ENCODE results near the gene P2RY14.

Gene P2RY14

DNA sequence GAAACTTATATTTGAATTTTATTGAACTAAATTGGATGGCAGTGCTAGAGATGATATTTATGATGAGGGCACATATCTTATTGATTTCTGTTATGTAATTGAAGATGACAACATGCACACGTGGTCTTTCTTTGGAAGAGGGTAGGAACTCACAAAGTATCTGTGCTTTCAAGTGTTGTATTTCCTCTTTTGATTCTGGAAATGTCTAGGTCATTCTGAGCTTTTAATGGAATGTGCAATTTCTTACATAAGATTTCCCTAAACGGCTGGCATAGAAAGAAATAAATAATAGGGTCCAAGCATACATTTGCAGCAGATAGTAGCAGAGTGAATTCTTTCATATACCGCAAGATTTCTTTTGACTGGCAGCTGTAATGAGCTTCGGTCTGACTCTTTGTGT lies 65.2 kb downstream of the P2RY14 start:
- DNase-seq = no peak

DNA sequence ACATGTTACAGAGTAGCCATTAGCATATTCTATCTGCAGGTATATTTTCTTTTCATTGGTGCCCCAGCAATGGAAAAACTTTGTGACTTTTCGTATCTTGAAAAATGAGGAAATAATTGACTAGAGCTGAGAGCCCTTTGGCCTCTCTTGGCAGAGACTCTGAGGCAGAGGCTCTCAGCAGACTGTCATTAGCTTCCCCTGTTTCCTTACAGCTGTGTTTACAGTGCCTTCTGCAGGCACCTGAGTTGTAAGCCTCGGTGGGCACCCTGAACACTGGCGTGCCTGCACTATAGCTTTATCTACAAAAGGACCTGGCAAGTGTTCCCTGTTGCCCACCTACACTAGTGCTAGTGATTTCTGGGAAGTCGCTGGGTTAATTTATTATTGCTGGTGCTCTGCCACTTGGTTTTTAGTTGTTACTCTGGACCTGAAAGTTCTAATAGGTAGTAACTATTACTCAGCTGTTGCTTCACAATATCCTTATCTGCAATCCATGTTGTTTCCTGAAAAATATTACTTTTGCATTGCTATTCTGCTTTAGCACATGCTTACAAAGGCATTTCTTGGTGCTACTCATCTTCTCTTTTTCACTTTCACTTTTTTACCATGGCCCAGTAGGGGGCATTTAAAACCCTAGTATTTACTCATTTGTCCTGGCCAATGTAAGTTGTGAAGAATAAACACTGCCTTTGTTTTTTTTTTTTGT lies 67.5 kb downstream of the P2RY14 start:
- DNase-seq = no peak

DNA sequence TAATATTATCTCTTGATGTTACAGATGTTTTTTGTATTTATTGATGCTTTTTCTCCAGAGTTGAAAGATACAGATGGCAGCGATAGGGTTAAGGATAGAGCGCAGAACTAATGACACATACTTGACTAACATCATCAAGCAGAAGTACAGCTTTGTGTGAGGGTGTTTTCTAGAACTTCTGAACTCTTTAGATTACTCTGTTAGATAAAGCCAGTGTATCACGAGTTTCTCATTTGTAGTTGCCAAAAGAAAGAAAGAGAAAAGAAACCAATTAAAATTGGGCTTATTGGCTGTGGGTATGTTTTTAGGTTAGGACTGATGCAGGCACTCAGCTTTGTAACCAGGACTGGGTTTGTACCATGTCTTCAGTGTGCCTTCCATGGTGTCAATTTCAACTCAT lies 68.7 kb downstream of the P2RY14 start:
- DNase-seq = no peak

DNA sequence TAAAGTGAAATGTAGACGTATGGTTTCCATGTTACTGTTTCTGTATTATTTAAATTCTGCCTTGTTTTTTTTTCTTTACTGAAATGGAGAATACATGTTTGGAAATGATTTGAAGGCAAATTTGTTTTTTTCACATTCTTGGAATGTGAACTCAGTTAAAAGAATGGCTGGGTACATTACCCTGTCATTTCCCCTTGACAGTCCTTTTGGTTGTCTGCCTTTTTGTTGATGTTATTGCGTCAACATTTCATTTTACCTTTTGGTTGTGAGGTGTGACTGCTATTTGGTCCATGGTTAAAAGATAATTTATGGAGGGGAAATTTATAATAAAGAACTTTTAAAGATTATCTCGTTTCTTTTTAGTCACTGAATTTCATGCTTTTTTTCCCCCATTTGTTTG lies 72.1 kb downstream of the P2RY14 start:
- no peak for DNase-seq

DNA sequence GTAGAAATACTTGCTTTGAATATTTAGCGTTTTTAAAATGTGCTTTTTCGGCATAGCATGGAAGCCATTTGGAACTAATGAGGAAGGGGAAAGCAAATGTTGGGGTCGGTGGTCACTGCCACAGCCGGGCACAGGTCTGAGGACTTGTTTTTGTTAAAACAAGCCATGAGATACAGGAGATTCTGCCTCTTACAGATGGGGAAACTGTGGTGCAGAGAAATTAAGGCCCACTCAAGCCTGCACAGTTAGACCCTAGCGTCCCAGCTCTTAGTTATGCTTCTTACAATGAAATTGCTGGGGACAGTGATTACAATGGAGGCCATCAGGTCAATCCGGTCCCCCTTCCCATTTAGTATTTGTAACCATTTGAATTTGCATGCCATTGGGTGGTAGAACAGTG lies 72.9 kb downstream of the P2RY14 start:
- DNase-seq = no peak

DNA sequence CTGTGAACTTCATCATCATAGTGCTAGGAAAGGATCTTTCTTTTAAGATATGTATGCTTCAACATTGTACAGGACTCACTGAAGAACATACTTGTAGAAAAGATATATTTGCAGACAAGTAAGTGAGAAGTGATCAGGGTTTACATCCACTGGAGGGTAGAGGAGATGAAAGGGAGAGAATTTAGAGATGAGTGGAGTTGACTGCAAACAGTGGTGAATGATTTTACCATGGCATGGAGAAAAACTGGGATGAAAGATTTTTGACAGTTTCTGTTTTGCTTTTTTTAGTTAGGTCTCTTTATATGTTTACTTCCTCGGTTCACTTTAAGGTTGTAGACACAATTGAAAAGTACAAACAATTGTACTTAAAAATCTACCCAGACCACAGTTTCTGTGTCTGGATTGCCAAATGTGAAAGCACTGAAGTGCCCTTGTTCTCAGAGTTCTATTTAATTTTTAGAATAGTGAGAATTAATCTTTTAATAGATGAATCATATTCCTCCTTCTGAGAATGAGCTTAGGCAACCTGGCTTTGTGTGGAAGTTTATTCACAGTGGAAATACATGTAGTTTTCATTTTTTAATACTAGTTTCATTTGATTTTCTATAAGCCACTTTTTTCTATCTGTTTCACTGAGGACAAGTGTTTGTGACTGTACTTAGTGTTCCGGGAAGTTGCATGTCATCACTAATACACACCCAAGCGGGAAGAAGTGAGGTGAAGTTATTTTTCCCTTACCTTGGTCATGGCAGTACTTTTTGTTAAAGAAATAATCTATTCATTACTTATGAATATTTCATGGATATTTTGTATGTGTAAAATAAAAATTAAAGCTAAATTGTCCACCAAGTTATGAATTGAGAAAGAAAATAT lies 73.6 kb downstream of the P2RY14 start:
- no peak for DNase-seq

DNA sequence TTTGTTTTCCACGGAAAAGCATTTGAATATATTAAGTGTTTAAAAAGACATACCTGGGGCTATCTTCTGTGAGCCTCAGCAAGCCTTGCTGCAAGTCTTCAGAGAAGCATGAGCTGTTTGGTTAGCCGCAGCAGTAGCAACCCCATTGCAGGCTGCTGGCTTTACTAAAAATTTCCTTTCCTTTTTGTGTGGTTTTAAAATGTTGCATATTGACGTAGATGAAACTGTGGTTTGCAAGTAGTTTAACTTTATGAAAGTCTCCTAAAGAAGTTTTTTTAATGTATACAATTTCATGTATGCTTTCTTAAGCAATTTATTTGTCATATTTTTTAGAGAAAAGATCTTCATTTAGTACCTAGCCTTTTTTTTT lies 75.3 kb downstream of the P2RY14 start, which contains the start of gene GPR171:
GPR171 (minus strand) TSS at position 166 of the 370 bp plus-strand sequence. CDS start 3,830 bp downstream, outside the sequence.
- no peak for DNase-seq

DNA sequence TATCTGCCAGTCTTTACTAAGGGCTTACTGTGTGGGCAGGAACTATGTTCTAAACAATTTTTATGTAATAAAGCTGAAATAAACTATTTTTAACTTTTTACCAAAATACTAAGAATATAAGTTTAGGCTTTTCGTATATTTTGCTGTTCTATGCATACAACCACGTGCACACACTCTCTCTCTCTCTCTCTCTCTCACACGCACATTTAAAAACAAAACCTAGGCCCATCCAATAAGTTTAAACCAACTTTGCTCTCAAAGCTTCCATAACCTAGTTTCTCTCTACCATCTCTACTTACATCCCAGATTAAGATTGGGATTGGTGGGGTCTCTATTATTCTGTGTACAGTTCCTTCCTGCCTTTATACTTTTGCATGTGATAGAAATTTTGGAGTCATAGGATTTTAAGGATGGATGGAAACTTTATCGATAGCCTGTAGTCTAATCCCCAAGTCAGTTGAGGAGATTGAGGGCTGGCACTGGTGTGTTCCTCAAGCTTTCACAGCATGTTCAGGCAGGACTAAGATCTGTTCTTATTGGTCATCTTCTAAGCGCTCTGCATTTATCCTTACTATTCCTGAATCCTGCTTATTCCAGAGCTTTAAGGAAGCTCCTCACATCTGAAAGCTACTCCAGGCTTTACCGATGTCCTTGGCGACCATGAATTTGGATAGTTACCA lies 77.2 kb downstream of the P2RY14 start:
- no peak for DNase-seq

DNA sequence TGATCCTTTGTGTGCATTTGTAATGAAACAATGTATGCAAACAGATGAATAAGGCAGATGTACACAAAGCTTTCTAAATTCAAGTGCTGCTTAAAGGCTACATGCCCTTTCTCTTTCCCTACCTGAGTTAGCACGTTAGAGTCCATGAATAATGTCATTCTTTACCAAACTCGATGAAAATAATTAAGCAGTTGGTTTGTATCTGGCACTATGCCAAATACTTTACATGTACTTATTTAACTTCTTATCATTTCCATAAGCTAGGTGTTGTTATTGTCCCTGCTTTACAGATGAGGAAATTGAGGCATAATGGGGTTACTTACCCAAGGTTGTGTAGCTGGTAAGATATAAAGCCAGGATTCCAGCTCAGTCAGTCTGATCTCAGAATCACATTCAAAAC lies 77.8 kb downstream of the P2RY14 start:
- no peak for DNase-seq

DNA sequence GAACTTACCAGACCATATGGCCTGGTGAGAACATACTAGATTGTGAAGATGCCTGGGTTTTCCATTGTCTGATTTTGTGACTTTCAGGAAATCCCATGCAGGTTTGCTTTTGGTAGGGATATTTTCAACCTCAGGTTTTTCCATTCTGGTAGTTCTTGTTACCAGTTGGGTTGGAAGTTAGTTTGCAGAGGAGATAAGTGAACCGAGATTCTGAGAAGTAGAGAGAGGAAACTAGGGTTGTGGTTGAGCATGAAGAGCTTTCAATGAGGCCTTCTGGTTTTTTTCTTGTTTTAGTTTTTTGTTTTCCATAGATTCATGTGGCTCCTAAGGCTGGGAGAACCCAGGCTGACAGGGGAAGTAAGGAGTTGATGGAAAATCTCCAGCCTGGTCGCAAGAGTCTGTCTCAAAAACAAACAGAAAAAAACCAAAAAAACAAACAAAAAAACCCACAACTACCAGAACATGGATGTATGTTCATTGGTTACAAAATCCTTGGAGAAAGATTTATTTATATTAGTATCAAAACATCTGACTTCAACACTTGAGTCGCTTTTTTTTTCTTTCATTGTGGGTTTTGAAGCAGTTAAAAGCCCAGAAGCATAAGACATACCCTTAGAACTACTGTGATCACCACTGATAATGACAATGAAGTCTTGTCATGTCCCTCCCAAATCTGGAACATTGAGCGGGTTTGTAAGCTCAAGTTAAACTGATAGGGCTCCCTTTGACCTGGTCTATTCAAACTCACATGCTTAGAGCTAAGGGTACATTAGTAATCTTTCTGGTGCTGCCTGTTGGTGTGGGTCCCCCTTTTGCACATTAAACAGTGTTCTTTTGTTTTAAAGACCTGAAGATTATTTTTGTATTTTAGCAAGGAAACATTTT lies 78.5 kb downstream of the P2RY14 start:
- no peak for DNase-seq

DNA sequence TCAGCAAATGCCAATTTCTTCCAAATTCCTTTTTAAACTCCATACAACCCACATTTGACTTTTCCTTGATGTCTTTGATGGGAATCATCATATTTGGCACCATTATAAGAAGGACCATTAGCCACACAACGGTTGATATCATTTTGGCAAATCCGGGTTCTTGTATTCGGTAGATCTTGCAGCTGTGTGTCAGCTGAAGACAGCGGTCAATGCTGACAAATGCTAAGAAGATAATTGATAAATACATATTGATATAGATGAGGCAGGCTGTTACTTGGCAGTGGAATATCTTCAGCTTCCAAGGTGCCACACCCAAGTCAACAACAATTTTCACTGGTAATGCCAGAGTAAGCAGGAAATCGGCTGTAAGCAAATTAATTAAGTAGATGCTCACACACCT lies 79.5 kb downstream of the P2RY14 start:
- DNase-seq = no peak

DNA sequence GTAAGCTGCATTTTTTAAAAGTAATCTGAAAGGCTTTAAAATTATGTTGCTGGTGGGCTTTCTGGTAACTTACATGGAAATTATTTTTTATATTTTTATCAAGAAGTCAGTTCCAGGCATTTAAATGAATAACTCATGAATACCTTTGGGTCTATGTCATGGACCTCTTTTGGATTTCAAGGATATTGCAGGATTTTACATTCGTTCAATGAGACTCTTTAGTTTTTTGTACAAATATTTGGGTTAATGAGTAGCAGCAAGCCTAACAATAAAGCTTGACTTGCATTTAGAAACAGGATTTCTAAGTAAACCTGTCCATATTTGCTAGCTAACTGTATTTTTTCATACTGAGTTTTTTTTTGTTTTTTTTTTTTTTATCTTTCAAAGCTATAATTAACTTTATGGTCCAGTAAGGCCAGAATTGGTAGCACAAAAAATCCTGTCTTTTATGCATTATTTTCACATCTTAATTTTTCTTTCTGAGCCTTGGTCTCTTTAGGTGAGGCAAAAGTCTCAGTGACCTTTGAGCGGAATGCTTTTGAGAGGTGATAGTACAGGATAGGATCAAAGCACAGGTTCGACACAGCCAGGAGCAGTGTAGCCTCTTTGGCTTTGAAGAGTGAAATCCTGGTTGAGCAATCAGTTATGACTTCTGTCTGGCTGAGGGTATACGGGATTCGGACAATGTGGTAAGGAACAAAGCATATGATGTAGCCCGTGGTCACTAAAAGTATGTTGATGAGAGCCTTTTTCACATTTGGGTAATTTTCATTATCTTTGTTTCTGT lies 80.2 kb downstream of the P2RY14 start:
- no peak for DNase-seq

DNA sequence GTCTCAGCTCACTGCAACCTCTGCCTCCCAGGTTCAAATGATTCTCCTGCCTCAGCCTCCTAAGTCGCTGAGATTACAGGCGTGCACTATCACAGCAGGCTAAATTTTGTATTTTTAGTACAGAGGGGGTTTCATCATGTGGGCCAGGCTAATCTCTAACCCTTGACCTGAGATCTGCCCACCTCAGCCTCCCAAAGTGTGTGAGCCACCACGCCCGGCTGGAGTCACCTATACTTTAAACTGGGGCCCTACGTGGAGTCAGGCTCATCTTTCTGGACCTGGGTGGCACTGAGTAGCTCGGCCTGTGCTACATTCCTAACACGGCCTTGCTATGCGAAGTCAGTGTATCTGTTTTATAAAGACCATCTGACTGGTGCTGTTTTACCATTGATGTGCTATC lies 81.1 kb downstream of the P2RY14 start:
- no peak for DNase-seq

DNA sequence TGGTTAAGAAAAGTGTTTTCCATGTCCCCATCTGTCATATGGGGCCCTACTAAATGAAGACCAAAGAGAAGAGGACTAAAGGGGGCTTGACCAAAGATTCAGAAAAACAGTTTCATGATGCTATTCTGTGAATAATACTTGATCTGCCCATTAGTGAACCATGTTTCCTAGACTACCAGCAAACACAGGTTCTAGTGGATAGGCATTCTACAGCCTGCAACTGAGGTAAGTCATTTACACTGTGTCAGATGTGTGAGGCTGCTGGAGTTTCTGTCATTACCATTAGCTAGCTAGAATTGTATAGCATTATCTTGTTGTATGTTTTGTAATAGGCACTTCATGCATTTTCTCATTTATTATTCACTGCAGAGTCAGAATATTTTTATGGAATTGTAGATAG lies 81.9 kb downstream of the P2RY14 start:
- DNase-seq = no peak

DNA sequence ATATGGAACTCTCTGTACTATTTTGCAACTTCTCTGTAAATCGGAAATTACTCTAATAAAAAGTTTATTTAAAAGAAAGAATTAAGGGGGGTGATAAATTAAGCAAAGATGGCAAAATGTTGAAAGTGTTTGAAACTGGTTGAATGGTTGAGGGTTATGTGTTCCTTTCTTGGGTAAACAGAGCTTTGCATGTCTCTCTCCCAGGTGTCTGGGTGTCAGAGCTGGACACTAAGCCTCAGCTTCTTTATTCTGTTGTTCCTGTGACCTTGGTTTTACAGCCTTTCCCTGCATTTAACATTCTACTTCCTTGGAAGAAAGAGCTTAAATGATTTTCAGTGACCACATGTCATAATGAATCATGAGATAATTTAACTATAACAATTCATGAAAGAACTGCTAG lies 82.5 kb downstream of the P2RY14 start:
- DNase-seq = no peak

DNA sequence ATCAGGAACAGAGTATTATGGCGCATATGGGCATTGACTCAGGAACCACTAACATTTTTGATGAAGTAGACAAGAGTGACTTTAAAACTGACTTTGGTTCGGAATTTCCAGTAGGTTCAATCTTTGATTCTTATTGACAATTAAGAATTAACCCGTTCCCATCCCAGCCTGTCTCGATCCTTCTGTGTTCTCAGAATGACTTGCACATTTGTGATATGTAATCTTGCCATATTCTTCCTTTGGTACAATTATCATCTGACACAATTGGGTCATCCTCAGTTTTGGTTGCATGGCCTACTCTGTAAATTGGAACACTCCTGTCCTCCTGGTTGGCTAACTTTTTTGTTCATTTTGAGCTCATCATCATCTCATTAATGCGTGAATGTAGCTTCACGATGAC lies 85.8 kb downstream of the P2RY14 start:
- DNase-seq = no peak

DNA sequence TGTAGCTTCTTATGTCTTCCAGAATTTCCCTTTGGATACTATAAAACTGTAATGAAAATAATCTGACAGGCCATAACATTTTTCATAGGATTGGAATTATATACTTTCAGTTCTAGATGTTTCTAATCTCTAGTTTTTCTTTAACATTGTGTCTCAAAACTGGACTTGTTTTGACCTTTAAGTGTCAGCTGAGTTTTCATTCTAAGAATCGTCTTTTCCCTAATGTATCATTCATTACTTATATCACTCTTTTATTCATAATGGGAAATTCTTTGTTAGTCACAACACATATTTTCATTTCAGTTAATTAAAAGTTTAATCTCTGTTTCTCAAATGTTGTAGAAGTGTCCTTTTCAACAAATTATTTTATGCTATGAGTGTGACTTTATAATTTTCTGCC lies 87.2 kb downstream of the P2RY14 start:
- no peak for DNase-seq

DNA sequence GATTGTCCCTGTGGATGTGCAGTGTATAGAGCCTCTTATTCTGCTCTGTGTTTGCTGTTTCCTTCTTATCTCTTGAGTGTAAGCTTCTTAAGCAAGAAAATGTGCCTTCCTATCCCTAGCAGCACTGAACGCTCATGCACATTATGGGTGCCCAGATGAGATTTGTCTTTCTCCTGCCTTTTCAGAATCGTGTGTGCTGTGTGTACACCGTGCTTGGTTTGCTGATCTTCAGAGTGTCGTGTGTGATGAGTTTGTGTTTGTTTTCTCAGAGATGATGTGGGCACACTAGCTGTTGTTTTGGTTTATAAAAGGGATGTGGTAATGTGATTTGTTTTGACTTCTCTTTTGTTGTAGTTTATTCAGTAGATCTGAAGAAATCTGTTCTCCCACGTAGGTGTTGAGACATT lies 95.1 kb downstream of the P2RY14 start:
- DNase-seq = no peak

DNA sequence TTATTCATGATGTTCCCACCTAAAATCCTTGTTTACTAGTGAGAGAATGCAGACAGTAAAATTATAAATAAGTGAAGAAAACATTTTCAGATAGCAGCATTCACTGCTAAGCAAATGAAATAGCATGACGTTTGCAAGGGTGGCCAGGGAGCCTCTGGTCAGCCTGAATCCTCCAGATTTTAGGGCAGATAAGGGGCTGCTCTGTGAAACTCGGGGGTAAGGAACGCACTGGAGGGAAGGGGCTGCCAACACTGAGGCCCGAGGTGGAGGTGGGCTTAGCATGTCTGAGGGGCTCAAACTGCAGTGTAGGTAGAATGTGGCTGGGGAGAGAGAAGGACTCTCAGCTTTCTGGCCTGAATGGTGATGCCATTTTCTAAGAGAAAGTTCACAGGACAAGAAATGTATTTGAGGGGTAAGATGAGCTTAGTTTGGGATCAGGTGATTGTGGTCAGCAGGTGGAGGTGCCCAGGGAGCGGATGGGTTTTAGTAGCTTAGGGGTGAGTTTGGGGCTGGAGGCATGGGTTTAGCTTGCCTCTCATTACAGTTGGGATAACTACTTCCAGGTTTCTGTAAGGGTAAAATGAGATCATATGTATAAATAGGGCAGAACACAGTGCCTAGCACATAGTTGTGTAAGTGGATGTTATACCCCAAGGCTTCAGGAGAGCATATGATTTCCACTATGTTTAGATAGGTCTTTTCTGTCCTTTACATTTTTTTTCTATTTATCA lies 95.8 kb downstream of the P2RY14 start:
- no peak for DNase-seq

DNA sequence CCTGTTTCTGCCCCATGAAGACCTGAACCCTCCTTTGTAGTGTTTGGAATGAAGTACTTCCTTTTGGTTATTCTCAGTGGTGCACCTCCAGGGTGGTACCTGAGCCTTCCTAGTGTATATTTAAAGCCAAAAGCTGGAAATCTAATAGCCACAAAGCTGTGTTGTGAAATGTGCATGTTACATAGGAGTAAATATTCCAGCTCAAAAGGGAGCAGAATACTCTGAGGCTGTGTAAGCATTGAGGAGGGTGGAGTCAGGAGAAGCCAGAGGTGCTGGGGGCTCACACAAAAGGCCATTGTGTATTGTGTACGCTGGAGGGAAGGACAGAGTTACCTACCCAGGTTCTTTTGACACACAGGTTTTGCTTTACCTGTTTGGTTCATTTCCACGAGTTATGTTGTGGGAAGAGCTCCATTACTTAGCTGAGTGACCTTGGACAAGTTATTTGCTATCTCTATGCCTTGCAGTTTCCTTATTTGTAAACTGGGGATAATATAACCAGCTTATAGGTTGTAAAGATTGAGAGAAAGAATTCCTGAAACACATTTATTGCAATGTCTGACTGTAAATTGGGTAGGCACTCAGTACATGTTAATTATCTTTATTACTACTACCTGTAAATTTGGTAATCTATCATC lies 100.0 kb downstream of the P2RY14 start:
- no peak for DNase-seq

DNA sequence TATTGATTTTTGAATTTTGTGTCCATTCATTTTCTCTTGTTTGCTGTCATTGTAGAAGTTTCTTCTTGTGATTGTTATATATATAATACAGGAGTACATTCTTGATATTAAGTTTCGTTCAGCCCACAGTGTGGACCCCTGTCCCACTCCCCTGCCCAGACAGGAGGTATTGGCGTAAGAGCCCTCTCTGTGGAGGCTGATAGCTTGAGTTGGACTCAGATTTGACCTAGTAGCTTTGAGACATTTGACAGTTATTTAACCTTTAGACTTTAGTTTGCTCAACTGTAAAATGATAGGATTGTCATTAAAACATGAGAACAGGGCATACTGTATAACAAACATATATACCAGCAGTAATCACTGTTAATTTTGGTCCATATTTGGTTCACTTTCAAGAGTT lies 102.4 kb downstream of the P2RY14 start:
- no peak for DNase-seq

Measured in NCI-H446 (cell line).